Inferior parietal cortex (tissue), 1 donor: ENCODE data around the gene KRT38.

Experiments used
- DNase-seq: peaks from one replicate; pipeline ENCODE4 v3.0.0-alpha.2; 2016; ENCODE audit errors: extremely low spot score

KRT38 gene

DNA sequence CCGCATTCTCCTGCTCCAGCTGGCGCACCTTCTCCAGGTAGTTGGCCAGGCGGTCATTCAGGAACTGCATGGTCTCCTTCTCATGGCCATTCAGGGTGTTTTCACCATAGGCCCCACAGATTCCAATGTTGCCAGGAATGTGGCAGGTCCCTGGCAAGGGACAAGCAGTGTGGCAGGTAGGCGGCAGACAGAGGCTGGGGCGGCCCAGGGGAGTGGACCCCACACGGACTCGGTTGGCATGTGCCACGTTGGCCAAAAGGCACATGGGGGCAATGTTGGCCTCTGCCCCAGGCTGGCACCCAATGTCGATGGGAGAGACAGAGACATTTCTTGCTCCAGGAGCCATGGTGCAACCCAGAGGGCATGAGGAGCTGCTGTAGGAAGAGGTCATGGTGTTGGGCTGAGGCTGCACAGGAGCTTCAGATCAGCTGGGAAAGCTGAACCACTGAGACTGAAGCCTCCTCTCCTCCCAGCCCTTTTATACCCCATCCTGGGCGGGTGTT, at the start of gene KRT38:
TSS of gene KRT38 (minus strand) at position 453 of the 503 bp plus-strand sequence. CDS start at position 391, 62 bp downstream.
- no peak for DNase-seq

DNA sequence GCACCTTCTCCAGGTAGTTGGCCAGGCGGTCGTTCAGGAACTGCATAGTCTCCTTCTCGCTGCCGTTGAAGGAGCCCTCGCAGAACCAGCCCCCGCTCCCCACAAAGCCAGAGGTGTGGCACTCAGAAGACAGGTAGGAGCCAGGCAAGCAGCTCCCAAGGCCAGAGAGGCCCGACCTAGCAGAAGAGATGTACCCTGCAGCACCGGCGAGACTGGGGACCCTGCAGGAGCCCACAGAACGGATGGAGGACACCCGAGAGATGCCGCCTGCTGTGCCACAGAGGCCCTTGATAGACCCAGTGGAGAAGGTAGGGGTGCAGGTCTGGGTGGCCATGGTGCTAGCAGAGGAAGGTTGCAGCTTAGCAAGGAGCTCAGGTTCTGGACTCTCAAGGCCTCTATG, 48.7 kb upstream of the KRT38 start, which contains the start of gene KRT36:
TSS of gene KRT36 (minus strand) at position 380 of the 400 bp plus-strand sequence. CDS start at position 334, 46 bp downstream.
- no peak for DNase-seq

DNA sequence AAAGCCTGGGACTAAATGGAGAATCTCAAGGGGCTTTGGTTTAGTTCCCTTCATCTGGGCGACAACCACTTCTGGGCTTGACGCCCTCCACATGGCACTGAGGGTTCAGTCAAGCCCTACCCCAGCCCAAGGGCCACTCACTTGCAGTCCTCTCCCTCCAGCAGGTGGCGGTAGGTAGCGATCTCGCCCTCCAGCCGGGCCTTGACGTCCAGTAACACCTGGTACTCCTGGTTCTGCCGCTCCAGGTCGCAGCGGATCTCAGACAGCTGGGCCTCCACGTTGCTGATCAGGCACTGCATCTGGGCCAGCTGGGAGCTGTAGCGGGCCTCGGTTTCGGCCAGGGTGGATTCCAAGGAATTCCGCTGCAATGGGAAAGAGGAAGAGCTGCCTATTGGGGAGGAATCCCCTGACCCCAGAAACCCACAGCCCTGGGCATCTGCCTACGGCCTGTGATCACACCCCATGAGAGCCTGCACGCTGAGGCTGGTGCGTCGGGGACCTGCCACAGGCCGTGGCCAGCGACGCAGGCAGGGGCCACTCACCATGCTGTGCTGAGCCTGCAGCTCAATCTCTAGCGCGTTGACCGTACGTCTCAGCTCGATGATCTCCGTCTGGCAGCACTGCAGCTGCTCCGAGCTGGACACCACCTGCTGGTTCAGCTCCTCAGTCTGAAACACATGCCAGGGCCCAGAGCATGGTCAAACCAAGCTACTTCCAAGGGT, 46.2 kb upstream of the KRT38 start:
- DNase-seq: no peak

DNA sequence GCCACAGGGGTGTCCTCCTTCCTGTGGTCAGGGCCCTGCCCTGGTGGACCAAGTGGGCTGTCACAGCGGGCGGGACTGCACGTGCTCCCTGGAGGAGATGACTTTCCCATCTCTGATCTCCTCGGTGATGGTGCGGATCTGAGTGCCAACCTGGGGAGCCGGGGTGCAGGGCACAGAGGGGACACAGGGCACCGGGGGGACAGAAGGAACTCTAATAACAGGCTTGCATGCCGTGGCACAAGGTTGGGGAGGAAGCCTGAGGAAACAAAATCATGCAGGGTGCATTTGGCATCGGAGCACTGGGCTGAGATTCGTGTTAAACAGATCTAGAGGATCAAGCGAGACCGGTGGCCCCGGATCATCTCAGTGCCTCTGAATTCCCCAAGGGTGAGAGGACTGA, 45.5 kb upstream of the KRT38 start:
- DNase-seq: no peak

DNA sequence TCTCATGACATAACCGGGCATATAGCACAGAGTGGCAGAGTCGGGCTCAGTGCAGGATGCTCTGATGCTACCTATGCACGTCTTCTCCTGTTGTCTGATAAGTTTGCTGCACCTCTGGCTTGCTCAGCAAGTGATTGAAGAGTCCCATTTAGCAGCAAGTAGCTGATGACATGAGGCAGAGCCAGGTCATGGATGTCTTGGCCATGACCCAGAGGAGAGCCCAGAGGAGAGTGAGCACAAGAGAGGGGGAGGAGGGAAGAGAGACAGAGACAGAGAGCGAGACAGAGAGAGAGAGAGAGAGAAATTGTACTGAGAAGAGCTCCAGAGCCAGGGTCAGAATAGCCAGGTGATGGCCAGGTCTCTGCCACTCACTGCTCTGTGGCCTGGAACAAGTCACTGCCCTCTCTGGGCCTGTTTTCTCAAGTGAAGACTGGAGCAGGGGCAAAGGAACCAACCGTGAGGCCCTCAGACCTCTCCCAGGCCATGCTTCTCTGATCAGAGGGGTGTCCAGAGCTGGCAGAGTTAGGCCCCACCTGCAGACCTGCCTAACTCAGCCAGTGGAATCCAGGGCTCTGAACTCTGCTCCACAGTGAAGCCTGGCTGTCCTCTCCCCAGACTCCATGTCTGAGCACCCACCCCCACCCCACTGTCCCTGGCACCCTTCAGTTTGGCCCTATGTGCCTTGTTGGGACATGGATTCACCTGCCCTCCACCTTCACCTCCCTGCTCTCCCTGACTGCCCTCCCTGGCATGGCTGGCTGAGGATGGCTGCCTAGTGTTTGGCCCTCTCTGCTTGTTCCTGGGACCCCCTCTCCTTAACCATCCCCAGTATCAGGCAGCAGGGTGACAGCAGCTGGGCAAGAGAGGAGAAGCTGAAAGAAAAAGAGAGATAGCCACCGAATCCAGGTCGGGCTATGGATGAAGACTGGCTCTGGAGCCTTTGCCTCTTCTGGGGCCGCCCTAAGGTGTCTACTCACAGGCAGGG, 44.4 kb upstream of the KRT38 start:
- no peak for DNase-seq

DNA sequence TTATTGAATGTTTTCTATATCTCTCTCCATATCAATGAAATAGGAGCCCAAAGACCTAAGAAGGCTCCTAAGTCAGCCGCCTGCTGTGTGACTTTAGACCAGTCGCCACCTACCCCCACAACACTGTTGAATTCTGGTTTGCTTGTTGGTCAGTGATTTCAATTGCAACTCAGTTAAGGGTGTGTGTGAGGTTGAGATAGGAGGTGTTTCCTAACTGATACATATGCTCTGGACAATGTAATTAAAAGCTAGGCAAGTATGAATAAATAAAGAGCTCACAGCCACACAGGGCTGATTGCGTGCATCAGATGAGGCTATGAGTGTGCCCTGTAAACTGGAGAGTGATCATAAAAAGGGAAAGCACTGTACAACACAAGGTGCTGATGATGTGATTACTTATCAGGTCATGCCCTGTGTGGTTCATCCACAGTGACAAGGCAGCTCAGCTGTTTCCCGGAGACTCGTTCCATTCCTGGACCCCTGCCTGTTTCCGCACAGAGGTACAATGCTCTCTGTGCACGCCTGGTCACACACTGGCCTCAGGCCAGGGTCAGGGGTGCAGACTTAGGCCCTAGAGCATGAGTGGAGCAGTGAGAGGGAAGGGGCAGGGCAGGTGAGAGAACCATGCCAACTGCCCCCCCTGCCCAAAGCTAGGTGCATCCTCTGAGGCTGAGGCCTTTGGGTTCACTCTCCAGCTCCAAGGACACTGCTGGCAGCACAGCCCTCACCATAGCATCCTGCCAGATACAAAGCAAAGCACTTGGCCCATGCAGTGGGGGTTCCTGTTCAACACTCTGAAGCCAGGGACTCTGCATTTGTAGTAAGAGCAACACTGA, 43.4 kb upstream of the KRT38 start:
- no peak for DNase-seq

DNA sequence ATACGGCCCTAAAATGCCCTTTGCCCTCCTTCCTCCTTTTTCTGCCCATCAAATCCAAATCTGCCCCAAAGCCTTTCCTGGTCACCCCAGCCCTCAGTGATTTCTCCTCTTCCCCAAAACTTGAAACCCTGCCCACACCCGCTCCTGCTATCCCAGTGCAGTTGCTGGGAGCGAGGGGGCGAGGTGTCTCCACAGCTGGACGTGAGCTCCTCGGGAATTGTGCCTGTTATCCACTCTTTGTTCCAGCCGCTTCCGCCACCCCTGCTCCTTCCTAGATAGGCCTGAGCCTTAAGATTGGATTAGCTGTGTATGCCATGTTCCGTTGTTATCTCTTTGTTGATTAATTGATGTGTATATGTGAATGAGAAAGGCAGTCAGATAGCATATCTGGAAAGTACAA, 42.7 kb upstream of the KRT38 start:
- no peak for DNase-seq

DNA sequence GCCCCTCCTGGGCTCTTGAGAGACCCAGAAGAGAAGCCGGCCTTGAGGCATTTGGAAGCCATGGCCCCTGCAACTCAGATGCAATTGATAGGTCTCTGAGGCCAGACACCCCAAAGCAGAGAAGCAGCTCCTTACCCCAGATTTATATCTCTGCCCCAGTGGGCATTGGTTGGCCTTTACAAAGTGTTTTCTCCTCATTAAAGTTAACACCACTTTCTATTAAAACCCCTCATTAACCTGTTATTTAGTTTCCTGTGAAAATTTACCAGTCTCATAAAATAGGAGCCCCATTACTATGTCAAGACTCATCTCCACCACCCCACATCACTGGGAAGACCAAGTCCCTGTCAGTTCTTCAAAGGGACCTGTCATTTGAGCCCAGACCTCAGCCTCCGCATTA, 40.3 kb upstream of the KRT38 start, which contains the start of gene KRT35:
TSS of gene KRT35 (minus strand) at position 116 of the 400 bp plus-strand sequence. CDS start at position 62, 54 bp downstream.
- DNase-seq: no peak

DNA sequence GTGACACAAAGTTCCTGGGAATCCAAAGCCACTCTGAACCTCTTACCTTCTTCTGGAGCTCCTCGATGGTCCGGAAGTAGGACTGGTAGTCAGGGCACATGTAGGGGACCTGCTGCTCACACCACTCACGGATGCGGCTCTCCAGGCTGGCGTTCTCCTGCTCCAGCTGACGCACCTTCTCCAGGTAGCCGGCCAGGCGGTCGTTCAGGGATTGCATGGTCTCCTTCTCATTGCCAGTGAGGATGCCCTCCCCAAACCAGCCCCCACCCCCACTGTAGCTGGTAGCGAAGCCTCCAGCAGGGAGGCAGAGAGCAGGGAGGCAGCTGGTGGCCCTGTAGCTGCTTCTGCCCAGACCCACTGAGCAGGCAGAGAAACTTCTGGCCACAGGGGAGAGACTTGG, 39.8 kb upstream of the KRT38 start:
- no peak for DNase-seq

DNA sequence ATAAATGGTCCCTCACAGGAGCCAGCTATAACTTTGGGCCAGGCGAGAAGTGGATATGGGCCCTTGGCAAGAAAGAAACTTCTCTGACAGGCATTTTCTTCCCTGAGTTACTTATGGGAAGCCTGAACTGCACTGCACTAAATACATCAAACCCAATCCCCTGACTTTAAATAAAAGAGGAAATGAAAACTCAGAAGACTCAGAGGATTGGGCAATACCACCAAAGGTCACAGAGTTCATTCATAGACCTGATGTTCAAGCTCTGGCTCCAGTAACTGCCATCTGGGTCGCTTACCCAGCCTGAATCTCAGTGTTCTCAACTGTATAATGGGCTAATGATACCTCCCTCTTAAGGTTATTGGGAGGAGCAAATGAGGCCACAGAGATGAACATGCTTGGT, 39.4 kb upstream of the KRT38 start:
- DNase-seq: no peak

DNA sequence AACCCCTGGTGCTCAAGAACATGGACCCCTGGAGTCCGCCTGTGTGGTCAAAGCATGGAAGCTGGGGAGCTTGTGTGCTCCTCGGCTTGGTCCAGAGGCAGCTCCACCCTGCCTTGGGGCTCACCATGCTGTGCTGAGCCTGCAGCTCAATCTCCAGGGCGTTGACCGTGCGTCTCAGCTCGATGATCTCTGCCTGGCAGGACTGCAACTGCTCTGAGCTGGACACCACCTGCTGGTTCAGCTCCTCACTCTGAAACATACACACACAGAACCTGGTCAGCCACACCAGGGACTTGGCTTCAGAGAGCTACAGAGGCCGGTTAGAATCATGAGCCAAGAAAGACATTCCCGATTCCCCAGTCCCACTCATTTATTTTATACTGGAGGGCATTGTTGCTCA, 37.5 kb upstream of the KRT38 start:
- DNase-seq: no peak

DNA sequence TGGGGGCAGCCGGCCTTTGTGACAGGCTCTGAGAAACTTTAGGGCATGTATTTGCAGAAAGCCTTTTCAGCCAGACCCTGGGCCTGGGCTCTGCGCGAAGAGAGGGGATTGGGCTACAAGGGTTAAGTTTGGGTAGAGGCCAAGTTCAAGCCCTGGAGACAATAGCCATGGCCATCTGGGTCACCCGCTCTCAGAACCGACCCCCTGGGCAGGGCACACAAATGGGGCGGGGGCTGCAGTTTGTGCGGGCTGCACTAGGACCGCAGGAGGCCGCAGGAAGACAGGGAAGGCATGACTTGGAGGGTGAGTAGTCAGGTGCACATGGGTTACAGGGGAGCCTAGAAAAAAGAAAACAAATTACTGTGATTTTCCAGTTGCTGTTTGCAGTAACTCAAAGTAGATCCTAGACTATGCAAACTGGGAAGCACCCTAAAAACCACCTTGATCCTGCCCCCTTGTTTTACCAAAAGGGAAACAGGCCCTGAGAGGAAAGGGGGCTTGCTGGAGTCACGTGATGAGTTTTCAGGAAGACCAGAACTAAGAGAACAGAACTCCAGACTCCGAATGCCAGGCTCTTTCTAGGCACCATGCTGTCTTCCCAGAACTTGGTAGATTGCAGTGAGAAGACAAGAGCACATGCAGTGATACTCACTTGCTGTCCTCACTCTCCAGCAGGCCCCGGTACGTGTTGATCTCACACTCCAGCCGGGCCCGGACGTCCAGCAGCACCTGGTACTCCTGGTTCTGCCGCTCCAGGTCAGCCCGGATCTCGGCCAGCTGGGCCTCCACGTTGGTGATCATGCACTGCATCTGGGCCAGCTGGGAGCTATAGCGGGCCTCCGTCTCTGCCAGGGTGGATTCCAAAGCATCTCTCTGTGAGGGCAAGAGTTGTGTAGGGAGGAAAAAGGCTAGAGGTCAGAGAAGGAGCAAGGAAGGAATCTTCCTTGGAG, 36.4 kb upstream of the KRT38 start:
- no peak for DNase-seq

DNA sequence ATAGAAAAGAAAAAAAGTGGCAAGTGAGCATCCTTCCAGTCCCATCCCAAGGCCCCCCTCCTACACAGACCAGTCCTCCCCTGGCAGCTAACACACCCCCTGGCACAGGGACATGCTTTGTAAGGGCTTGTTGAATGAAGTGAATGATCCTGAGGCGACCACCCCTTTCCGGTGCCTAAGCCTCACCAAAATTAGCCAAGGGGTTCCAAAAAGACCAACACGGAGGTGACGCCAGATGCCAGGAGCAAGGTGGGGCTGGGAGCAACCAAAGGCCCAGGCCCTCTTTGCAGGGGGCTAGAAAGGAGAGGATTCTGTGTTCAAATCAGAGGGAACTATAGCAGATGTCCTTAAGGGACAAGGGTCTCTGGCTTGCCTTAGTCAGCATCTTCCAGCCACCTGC, 34.6 kb upstream of the KRT38 start:
- DNase-seq: no peak

DNA sequence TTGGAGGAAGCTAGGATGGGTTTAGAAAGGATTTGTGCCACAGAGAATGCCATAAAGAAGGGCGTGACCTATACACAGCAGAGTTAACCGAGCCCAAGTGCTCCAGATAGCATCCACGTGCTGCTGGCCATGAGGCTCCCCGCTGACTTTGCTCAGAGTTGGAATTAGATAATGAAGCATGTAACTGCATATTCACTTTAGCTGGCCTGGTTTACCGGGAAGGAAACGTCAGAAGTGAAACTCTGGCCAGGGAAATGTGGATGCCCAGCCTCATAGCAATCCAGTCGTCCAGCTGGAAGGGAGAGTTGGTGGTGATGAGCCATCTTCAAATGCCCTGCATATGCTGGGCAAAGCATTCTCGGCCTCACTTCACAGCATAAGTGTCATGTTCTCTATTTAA, 34.1 kb upstream of the KRT38 start:
- DNase-seq: no peak

DNA sequence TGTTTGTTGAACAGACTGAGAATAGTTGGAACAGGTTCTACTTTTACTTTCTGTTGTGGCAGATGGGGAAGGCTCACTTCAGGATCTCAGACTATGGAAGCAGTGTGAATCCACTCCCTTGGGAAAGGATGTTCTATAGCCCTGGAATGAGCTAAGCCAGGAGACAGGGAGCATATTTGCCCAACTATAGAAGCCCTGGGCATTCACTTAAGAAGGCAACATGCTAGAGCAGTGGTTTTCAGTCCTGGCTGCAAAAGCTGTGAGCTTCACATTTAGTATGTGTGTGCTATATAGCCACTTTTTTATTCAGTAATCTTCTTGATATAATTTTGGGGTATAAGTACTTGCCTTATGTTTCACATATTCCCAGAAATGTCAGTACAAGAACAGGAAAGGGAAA, 27.6 kb upstream of the KRT38 start:
- DNase-seq: no peak

DNA sequence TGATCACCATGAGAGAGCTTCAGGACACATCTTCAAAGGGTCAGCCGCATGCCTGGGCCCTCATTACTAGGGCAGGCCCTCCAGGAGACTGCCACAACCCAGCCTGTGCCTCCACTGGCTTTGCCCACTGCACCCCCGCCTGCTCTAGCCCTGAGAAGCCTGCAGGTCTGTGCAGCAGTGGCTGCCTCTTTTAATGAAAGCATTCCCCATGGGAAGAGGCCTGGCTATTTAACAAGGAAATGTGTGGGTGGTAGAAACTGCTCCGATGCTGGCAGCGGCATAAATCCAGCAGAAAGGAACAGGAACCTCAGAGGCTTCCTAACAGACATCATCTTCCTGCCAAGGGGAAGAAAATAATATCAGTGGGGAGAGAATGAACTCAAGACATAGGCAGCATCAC, 26.8 kb upstream of the KRT38 start:
- no peak for DNase-seq

DNA sequence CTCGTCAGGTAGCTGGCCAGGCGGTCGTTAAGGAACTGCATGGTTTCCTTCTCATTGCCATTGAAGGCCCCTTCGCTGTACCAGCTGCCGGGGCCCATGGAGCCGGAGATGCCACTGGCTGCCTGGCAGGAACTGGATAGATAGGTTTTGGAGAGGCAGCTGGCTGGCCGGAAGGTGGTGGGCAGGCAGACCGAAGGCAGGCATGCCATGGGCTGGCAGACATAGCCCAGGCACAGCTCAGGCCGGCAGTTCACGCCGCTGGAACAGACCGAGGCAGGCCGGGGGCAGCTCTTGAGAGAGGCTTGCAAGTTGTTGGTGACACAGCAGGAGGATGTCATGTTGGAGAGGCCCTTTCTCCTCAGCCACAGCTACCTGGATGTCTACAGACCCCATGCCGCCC, 26.2 kb upstream of the KRT38 start, which contains the start of gene KRT32:
TSS of gene KRT32 (minus strand) at position 399 of the 400 bp plus-strand sequence. CDS start at position 338, 61 bp downstream.
- DNase-seq: no peak

DNA sequence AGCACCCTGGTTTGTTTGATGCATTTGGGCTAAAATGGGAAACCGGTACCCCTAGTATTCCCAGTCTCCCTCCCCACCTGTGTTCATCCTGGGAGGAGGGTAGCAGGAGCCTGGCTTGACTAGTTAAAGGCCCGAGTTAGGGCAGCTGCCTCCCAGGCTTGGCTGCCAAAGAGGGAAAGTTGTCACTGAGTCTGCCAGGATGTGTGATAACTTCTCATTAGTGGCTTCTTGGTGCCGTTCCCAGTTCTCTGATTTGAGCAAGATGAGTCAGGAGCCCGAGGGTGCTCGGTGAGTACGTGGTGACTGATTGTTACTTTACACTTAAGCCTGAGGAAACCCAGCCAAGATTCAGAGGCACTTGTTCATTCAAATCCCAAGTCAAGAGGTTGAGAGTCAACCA, 23.9 kb upstream of the KRT38 start:
- peak; percentile 66 for DNase-seq

DNA sequence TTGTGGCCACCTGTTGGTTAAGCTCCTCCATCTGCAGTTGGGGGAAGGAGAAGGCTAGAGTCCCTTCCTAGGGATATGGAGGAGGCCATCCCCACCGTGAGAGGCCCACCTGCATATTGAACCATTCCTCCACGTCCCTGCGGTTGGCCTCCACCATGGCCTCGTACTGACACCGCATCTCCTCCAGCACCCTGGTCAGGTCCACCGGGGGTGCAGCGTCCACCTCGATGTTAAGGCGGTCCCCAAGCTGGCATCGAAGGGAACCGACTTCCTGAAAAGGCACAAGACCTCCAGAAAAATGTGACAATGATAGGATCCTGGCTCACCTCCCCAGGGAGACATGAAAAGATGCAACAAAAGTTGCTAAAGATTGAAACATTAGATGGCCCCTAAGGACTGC, 23.4 kb upstream of the KRT38 start:
- no peak for DNase-seq

DNA sequence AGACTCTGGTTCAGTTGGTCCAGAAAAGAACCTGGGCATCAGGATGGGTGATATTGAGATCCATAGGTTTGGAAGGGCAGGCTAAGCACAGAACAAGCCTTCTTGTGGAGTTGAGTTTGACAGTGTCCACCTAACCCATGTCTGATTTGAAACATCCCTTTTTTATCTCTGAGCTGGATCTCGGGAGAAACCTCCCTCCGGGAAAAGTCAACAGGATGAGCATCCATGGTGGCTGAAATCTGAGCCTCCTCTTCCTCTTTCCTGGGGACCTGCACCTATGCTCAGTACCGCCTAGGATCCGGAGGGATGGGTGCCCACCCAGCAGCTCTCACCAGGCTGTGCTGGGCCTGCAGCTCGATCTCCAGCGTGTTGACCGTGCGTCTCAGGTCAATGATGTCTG, 23.0 kb upstream of the KRT38 start:
- no peak for DNase-seq
